Suprapubic skin (tissue), 4 donors: ENCODE measurements around the gene PEX7.

Source experiments
- CTCF ChIP-seq, 2 donors: fragments of 200-600 bp in 1 of 2; fragments of 450-650 bp in 1 of 2; sonication (generic) in 1 of 2; IDR thresholded peaks; one replicate each; pipeline ENCODE4 v1.5.1; 2016 to 2019; ENCODE audit warnings: antibody characterized with exemption in 2 of 2, mild to moderate bottlenecking in 1 of 2, moderate library complexity in 1 of 2
- EP300 ChIP-seq: sonication (generic); formaldehyde crosslinking; IDR thresholded peaks from one replicate; pipeline ENCODE4 v1.6.1; 2017; ENCODE audit warnings: antibody characterized with exemption
- POLR2A ChIP-seq, 2 donors: fragments of 450-650 bp; IDR thresholded peaks; one replicate each; pipeline ENCODE4 v1.6.1; 2017; ENCODE audit warnings: antibody characterized with exemption in 2 of 2, mild to moderate bottlenecking in 2 of 2, moderate library complexity in 2 of 2
- POLR2AphosphoS5 ChIP-seq, 3 donors: sonication (generic); formaldehyde crosslinking; IDR thresholded peaks; one replicate each; pipeline ENCODE4 v1.6.1; 2017; ENCODE audit warnings: antibody characterized with exemption in 3 of 3

- no peak for TF ChIP-seq CTCF (IDR thresholded peaks at IDR 0.05)
- no peak for TF ChIP-seq POLR2AphosphoS5 (IDR thresholded peaks at IDR 0.05)
- TF ChIP-seq POLR2A (IDR thresholded peaks at IDR 0.05), result no peak
- no peak for TF ChIP-seq EP300
These were observed 3.8 kb downstream of the PEX7 start for GRCh38 chr6:136826216-136826615.
